Skin epidermis (tissue), 12 donors: ENCODE results near the gene LIX1.
A peak's percentile ranks its signal among the peaks of the same experiment; 100 is the strongest.

ENCODE experiments used
- H3K27ac ChIP-seq, 21 experiments: fragments of 200-600 bp; sonication (generic) in 11 of 21; one replicate each; pipeline ENCODE4 v1.5.0; 2020; ENCODE audit warnings: mild to moderate bottlenecking in 3 of 21, inconsistent platforms in 2 of 21, moderate library complexity in 2 of 21
- H3K4me3 ChIP-seq, 7 experiments: fragments of 200-600 bp; sonication (generic) in 2 of 7; one replicate each; pipeline ENCODE4 v1.5.0; 2020; ENCODE audit warnings: inconsistent platforms in 2 of 7, mild to moderate bottlenecking in 2 of 7, moderate library complexity in 1 of 7

Gene LIX1

DNA sequence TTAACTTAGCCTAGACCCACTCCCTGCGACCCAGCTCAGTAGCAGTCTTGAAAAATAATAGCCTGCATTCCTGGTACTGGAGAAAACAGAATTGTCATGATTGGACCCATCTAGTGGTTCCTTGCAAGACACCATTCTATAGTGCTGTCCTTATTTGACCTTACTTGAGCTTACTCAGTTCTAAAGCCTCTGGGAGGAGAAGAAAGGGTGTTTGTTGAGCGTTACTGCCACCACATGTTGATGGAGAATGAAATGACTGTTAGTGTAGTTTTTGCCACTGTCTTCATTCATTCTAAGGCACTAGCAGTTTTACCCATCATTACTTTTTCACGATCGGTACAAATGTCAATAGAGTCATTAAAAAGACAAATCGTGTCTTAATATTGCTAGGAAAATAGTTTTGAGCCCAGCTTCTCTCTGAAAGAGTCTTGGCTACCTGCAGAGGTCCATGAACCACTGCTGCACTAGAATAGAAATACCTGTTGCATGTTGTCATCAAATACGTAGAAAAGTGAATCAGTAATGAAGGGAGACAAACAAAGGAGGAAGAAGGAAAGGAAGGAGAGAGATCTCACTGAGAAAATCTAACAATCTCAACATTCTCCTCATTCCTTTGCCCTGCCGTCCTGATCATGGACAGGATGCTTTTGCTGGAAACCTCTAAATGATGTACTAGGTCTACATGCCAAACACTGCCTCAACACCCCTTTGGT is 96.0 kb downstream of the LIX1 start:
- Histone ChIP-seq H3K4me3 (no peak overlapping the region), H3K27ac (no peak overlapping the region)

DNA sequence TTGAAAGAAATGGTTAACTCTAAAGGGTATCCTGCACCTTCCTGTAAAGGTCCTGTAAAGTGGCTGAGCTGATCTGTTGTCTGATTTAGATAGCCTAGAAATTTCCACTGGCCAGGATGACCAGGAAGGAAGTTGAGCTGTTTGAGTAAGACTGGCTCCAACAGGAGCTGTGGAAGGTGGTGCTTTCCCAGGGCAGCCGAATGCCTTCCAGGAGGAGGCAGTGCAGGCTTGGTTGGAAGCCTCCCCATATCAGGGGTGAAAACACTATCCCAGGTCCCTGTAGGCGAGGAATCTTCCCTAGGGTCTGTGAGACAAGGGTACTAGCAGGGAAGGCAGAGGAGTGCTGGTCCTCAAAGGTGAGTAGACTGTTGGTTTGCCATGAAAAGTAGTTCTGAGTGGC is 98.4 kb downstream of the LIX1 start:
- Histone ChIP-seq H3K27ac (no peak overlapping the region), H3K4me3 (no peak overlapping the region)

DNA sequence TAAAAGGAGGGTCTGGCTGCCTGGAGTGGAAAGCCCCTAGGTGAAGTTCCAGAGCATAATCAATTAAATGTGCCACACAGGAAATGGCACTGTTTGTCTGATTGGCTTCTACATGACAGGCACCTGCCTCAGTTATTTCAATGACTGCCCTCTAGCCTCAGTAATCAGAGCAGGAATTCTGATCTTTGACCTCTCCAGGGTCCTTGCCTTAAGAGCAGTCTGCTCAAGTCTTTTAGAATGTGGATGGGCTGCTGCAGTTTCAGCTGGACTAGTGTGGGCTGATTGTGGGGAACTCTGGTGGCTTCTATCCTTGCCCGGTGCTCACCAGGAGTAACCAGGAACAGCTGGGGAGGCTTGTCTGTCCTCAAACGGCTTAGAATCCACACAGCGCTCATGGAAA is 98.9 kb downstream of the LIX1 start:
- no peak overlapping the region for H3K27ac ChIP-seq
- no peak overlapping the region for H3K4me3 ChIP-seq

DNA sequence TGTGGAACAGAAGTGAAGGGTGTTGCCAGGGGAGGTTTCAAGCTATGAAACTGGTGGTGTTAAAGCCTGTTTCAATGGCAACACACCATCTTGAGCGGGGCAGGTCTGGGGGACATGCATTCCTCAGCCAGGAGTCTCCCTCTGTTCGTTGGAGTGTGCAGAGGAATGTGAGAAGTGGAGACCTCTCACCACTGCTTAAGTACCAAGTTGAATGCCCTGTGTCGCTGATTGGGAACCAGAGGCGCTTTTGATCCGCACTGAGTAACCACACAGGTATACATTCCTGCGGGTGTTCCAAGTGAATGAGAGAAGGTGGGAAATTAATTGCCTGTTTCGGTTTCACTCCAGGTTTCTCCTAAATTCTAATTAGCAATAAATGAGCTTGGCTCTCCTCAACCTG is 99.4 kb downstream of the LIX1 start:
- H3K4me3 ChIP-seq = no peak overlapping the region
- peak overlapping the region in 1 of 21 experiments; percentile 52 for H3K27ac ChIP-seq
